HEK293 (cell line): ENCODE results near the gene PLCB3.

Experiments used
- CTCF ChIA-PET: fragments of 350-600 bp; formaldehyde crosslinking; extraction: SDS; loops from one replicate; lab custom pipeline; 2021; ENCODE audit warnings: antibody characterized with exemption; lab: Yijun Ruan, JAX
- POLR2A ChIA-PET: fragments of 300-600 bp; formaldehyde crosslinking; extraction: SDS; loops from one replicate; lab custom pipeline; 2020; ENCODE audit warnings: antibody characterized with exemption, inconsistent platforms; lab: Yijun Ruan, JAX
- H3K27ac ChIP-seq: fragments of 200-500 bp; sonication (Bioruptor generic); 2 replicates; pipeline ENCODE4 v1.5.1; 2014; ENCODE audit warnings: low read depth, low read length, control low read depth, inconsistent platforms; ENCODE audit errors: extremely low read depth
- H3K36me3 ChIP-seq, 2 experiments: fragments of 200-500 bp in 1 of 2; sonication (Bioruptor generic) in 1 of 2; 1 replicate in 1 of 2; 2 replicates in 1 of 2; pipeline ENCODE4 v1.5.1; 2014 to 2017; ENCODE audit warnings: inconsistent platforms in 2 of 2, low read length in 2 of 2; ENCODE audit not compliant: control insufficient read depth in 2 of 2, insufficient read depth in 1 of 2
- H3K4me1 ChIP-seq: fragments of 200-500 bp; sonication (Bioruptor generic); 2 replicates; pipeline ENCODE4 v1.5.1; 2014; ENCODE audit warnings: mild to moderate bottlenecking, low read length, inconsistent platforms; ENCODE audit not compliant: control insufficient read depth, insufficient read depth
- H3K4me3 ChIP-seq: 2 replicates; pipeline ENCODE4 v1.5.1; 2011; ENCODE audit warnings: low read depth, mild to moderate bottlenecking, control low read depth, low read length, moderate library complexity
- H3K9me3 ChIP-seq: fragments of 200-500 bp; sonication (Bioruptor generic); 2 replicates; pipeline ENCODE4 v1.5.1; 2014; ENCODE audit warnings: low read depth, low read length, inconsistent platforms; ENCODE audit not compliant: control insufficient read depth, insufficient read depth
- IKZF3 ChIP-seq: fragments of 450-650 bp; IDR thresholded peaks from 2 replicates; pipeline ENCODE4 v1.5.0; 2018; ENCODE audit warnings: missing biosample characterization, mild to moderate bottlenecking, missing genetic modification characterization, moderate library complexity
- KLF7 ChIP-seq: fragments of 450-650 bp; formaldehyde crosslinking; IDR thresholded peaks from 2 replicates; pipeline ENCODE4 v1.5.1; 2016; ENCODE audit warnings: missing biosample characterization, missing genetic modification characterization, borderline replicate concordance
- TRIM28 ChIP-seq: IDR thresholded peaks from 2 replicates; pipeline ENCODE4 v1.6.1; 2011; ENCODE audit warnings: low read length, control low read depth, borderline replicate concordance
- ZNF140 ChIP-seq: fragments of 450-650 bp; formaldehyde crosslinking; IDR thresholded peaks from 2 replicates; pipeline ENCODE4 v1.5.1; 2016; ENCODE audit warnings: missing biosample characterization, missing genetic modification characterization
- ZNF157 ChIP-seq: fragments of 450-650 bp; formaldehyde crosslinking; IDR thresholded peaks from 2 replicates; pipeline ENCODE4 v1.5.1; 2016; ENCODE audit warnings: missing biosample characterization, missing genetic modification characterization
- ZNF335 ChIP-seq: fragments of 450-650 bp; formaldehyde crosslinking; conservative IDR thresholded peaks from 2 replicates; pipeline ENCODE4 v1.5.1; 2016; ENCODE audit warnings: missing biosample characterization, missing genetic modification characterization
- ZNF366 ChIP-seq: fragments of 450-650 bp; formaldehyde crosslinking; conservative IDR thresholded peaks from 2 replicates; pipeline ENCODE4 v1.5.1; 2016; ENCODE audit warnings: missing biosample characterization, missing genetic modification characterization
- ZNF473 ChIP-seq: fragments of 450-650 bp; formaldehyde crosslinking; IDR thresholded peaks from 2 replicates; pipeline ENCODE4 v1.5.1; 2017; ENCODE audit warnings: missing biosample characterization, missing genetic modification characterization
- ZNF658 ChIP-seq: fragments of 450-650 bp; formaldehyde crosslinking; IDR thresholded peaks from 2 replicates; pipeline ENCODE4; 2016; ENCODE audit warnings: missing biosample characterization, missing genetic modification characterization
- ZNF776 ChIP-seq: fragments of 450-650 bp; formaldehyde crosslinking; IDR thresholded peaks from 2 replicates; pipeline ENCODE4 v1.5.0; 2017; ENCODE audit warnings: missing biosample characterization, missing genetic modification characterization, borderline replicate concordance
- ZNF791 ChIP-seq: fragments of 450-650 bp; formaldehyde crosslinking; IDR thresholded peaks from 2 replicates; pipeline ENCODE4 v1.5.1; 2016; ENCODE audit warnings: missing biosample characterization, missing genetic modification characterization
- TF ChIP-seq, protein P1 (sequence below): fragments of 450-650 bp; formaldehyde crosslinking; IDR thresholded peaks from 2 replicates; pipeline ENCODE4 v1.5.1; 2016; ENCODE audit warnings: missing biosample characterization, missing genetic modification characterization
- TF ChIP-seq, protein P2 (sequence below): fragments of 450-650 bp; formaldehyde crosslinking; IDR thresholded peaks from 2 replicates; pipeline ENCODE4 v1.5.1; 2017; ENCODE audit warnings: missing biosample characterization, missing genetic modification characterization
- TF ChIP-seq, protein P3 (sequence below): fragments of 450-650 bp; formaldehyde crosslinking; conservative IDR thresholded peaks from 2 replicates; pipeline ENCODE4 v1.5.1; 2016; ENCODE audit warnings: low read depth, missing biosample characterization, missing genetic modification characterization
- TF ChIP-seq, protein P4 (sequence below): fragments of 450-650 bp; formaldehyde crosslinking; IDR thresholded peaks from 2 replicates; pipeline ENCODE4 v1.5.1; 2017; ENCODE audit warnings: missing biosample characterization, missing genetic modification characterization
- TF ChIP-seq, protein P5 (sequence below): fragments of 450-650 bp; formaldehyde crosslinking; IDR thresholded peaks from 2 replicates; pipeline ENCODE4 v1.5.1; 2016; ENCODE audit warnings: missing biosample characterization, missing genetic modification characterization
- TF ChIP-seq, protein P6 (sequence below): fragments of 450-650 bp; formaldehyde crosslinking; IDR thresholded peaks from 2 replicates; pipeline ENCODE4 v1.5.1; 2017; ENCODE audit warnings: missing biosample characterization, missing genetic modification characterization

The PLCB3 gene

DNA sequence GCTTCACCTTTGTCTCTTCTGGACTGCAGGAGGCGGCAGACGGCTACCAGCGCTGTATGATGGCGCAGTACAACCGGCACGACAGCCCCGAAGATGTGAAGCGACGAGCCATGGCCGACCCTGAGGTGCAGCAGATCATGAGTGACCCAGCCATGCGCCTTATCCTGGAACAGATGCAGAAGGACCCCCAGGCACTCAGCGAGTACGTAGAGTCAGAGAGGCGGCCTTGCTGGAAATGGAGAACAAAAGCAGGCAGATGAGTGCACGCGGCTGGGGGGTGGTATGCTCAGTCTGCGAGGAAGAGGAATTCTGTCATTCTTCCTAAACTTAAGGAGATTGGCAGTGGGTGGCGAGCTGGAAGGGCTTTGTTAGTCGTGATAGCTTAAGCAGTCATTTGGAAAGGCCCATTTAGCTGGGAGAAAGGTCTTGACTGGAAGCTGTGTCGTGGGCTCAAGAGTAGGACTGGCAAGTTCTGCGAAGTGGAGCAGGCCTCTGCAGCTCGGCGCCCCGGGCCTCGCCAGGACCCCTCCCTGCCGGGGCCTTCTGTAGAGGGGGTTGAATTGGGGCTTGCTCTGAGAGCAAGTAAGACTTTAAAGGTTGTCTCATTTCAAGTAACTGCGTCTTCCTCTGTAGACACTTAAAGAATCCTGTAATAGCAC is 47.8 kb upstream of the PLCB3 start:
- H3K4me3 ChIP-seq = no peak overlapping the region
- peak overlapping the region; percentile 55; the same call in 1 of the 2 replicates for H3K27ac ChIP-seq
- POLR2A ChIA-PET = interaction anchor here (0.6 to 4.7 kb wide), 9 partner anchors 18 to 110 kb away, joined by 3 to 32 read pairs (median 5); partner anchors contain the start of genes NUDT22, STIP1 and TRPT1
- H3K4me1 ChIP-seq = 0 out of 2 replicates have a peak, but pooled peaks cover 8% of the 10 kb centered on the region
- no peaks in the 10 kb centered on the region for H3K9me3 ChIP-seq
- peaks cover 11 to 80% of the 10 kb centered on the region in 2 experiments; a peak in 2 of 3 replicates for H3K36me3 ChIP-seq
- CTCF ChIA-PET = interaction anchor here (0.6 to 4.7 kb wide), 17 partner anchors 8 to 420 kb away, joined by 3 to 78 read pairs (median 8); partner anchors contain the start of genes CATSPERZ, FKBP2, NUDT22 and PLCB3
- TF ChIP-seq, protein P1, sequence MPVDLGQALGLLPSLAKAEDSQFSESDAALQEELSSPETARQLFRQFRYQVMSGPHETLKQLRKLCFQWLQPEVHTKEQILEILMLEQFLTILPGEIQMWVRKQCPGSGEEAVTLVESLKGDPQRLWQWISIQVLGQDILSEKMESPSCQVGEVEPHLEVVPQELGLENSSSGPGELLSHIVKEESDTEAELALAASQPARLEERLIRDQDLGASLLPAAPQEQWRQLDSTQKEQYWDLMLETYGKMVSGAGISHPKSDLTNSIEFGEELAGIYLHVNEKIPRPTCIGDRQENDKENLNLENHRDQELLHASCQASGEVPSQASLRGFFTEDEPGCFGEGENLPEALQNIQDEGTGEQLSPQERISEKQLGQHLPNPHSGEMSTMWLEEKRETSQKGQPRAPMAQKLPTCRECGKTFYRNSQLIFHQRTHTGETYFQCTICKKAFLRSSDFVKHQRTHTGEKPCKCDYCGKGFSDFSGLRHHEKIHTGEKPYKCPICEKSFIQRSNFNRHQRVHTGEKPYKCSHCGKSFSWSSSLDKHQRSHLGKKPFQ = no peak
- no peak for TF ChIP-seq ZNF157 (tag by site-specific recombination)
- TF ChIP-seq, protein P2, sequence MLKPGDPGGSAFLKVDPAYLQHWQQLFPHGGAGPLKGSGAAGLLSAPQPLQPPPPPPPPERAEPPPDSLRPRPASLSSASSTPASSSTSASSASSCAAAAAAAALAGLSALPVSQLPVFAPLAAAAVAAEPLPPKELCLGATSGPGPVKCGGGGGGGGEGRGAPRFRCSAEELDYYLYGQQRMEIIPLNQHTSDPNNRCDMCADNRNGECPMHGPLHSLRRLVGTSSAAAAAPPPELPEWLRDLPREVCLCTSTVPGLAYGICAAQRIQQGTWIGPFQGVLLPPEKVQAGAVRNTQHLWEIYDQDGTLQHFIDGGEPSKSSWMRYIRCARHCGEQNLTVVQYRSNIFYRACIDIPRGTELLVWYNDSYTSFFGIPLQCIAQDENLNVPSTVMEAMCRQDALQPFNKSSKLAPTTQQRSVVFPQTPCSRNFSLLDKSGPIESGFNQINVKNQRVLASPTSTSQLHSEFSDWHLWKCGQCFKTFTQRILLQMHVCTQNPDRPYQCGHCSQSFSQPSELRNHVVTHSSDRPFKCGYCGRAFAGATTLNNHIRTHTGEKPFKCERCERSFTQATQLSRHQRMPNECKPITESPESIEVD (tag by site-specific recombination) = no peak
- TF ChIP-seq, protein P3, sequence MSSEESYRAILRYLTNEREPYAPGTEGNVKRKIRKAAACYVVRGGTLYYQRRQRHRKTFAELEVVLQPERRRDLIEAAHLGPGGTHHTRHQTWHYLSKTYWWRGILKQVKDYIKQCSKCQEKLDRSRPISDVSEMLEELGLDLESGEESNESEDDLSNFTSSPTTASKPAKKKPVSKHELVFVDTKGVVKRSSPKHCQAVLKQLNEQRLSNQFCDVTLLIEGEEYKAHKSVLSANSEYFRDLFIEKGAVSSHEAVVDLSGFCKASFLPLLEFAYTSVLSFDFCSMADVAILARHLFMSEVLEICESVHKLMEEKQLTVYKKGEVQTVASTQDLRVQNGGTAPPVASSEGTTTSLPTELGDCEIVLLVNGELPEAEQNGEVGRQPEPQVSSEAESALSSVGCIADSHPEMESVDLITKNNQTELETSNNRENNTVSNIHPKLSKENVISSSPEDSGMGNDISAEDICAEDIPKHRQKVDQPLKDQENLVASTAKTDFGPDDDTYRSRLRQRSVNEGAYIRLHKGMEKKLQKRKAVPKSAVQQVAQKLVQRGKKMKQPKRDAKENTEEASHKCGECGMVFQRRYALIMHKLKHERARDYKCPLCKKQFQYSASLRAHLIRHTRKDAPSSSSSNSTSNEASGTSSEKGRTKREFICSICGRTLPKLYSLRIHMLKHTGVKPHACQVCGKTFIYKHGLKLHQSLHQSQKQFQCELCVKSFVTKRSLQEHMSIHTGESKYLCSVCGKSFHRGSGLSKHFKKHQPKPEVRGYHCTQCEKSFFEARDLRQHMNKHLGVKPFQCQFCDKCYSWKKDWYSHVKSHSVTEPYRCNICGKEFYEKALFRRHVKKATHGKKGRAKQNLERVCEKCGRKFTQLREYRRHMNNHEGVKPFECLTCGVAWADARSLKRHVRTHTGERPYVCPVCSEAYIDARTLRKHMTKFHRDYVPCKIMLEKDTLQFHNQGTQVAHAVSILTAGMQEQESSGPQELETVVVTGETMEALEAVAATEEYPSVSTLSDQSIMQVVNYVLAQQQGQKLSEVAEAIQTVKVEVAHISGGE (tag by site-specific recombination) = no peak
- TF ChIP-seq IKZF3 (tag by site-specific recombination) = no peak
- TF ChIP-seq ZNF366 (tag by site-specific recombination) = no peak
- no peak for TF ChIP-seq ZNF658
- TF ChIP-seq ZNF791 (tag by site-specific recombination) = no peak
- no peak for TF ChIP-seq ZNF776 (tag by site-specific recombination)
- no peak for TF ChIP-seq ZNF140
- TF ChIP-seq TRIM28 = no peak
- TF ChIP-seq ZNF473 (tag by site-specific recombination) = no peak
- TF ChIP-seq, protein P4, sequence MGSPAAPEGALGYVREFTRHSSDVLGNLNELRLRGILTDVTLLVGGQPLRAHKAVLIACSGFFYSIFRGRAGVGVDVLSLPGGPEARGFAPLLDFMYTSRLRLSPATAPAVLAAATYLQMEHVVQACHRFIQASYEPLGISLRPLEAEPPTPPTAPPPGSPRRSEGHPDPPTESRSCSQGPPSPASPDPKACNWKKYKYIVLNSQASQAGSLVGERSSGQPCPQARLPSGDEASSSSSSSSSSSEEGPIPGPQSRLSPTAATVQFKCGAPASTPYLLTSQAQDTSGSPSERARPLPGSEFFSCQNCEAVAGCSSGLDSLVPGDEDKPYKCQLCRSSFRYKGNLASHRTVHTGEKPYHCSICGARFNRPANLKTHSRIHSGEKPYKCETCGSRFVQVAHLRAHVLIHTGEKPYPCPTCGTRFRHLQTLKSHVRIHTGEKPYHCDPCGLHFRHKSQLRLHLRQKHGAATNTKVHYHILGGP = no peak
- TF ChIP-seq ZNF335 = no peak
- TF ChIP-seq, protein P5, sequence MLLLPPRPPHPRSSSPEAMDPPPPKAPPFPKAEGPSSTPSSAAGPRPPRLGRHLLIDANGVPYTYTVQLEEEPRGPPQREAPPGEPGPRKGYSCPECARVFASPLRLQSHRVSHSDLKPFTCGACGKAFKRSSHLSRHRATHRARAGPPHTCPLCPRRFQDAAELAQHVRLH = no peak
- TF ChIP-seq, protein P6, sequence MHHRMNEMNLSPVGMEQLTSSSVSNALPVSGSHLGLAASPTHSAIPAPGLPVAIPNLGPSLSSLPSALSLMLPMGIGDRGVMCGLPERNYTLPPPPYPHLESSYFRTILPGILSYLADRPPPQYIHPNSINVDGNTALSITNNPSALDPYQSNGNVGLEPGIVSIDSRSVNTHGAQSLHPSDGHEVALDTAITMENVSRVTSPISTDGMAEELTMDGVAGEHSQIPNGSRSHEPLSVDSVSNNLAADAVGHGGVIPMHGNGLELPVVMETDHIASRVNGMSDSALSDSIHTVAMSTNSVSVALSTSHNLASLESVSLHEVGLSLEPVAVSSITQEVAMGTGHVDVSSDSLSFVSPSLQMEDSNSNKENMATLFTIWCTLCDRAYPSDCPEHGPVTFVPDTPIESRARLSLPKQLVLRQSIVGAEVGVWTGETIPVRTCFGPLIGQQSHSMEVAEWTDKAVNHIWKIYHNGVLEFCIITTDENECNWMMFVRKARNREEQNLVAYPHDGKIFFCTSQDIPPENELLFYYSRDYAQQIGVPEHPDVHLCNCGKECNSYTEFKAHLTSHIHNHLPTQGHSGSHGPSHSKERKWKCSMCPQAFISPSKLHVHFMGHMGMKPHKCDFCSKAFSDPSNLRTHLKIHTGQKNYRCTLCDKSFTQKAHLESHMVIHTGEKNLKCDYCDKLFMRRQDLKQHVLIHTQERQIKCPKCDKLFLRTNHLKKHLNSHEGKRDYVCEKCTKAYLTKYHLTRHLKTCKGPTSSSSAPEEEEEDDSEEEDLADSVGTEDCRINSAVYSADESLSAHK (tag by site-specific recombination) = no peak
- TF ChIP-seq KLF7 (tag by site-specific recombination) = no peak
